Panc1 (cell line): ENCODE measurements around the gene SSTR1. TPM values are rescaled to one million over a fixed set of nuclear protein-coding genes. Genes with fewer than 3 reads are reported as not detected.

Experiments
- ATAC-seq: fragments of 200-7000 bp; cut with Tn5 transposase; 2 replicates; pipeline ENCODE4 v1.9.1; 2020; ENCODE audit warnings: mild to moderate bottlenecking, moderate library complexity
- BruUV-seq: library from RNA; stranded (reverse); fragments of 400-500 nt; replicated peaks from 2 replicates; lab custom pipeline; 2021; lab: Mats Ljungman, UMichigan
- CTCF ChIA-PET: fragments of 300-600 bp; sonication (Branson Sonifier 250); formaldehyde crosslinking; loops from one replicate; lab custom pipeline; 2022; ENCODE audit warnings: antibody characterized with exemption; lab: Charles Lee
- POLR2A ChIA-PET: fragments of 300-600 bp; sonication (Branson Sonifier 250); formaldehyde crosslinking; loops from one replicate; lab custom pipeline; 2022; ENCODE audit warnings: antibody characterized with exemption; lab: Charles Lee
- DNase-seq: peaks from one replicate; pipeline ENCODE4 v3.0.0-alpha.2; 2010; ENCODE audit warnings: low read depth, low spot score
- H3K27ac ChIP-seq: 2 replicates; pipeline ENCODE4 v1.5.1; 2011; ENCODE audit warnings: mild to moderate bottlenecking, low read length, inconsistent platforms
- H3K27me3 ChIP-seq: fragments of 200-500 bp; sonication (Bioruptor generic); 2 replicates; pipeline ENCODE4 v1.6.0; 2014; ENCODE audit warnings: low read length, inconsistent platforms; ENCODE audit not compliant: control insufficient read depth, insufficient read depth
- H3K36me3 ChIP-seq: fragments of 200-500 bp; sonication (Bioruptor generic); 2 replicates; pipeline ENCODE4 v1.5.1; 2014; ENCODE audit warnings: inconsistent platforms, mild to moderate bottlenecking, low read length, moderate library complexity; ENCODE audit not compliant: control insufficient read depth, insufficient read depth
- H3K4me1 ChIP-seq: 2 replicates; pipeline ENCODE4 v1.5.1; 2011; ENCODE audit warnings: inconsistent platforms, mild to moderate bottlenecking, low read length, moderate library complexity; ENCODE audit not compliant: control insufficient read depth, insufficient read depth
- H3K4me3 ChIP-seq, 2 experiments: 2 replicates each; pipeline ENCODE4 v1.5.1; 2011 to 2012; ENCODE audit warnings: low read depth in 2 of 2, low read length in 2 of 2, mild to moderate bottlenecking in 2 of 2, inconsistent platforms in 1 of 2, moderate library complexity in 1 of 2
- H3K9me3 ChIP-seq: fragments of 200-500 bp; sonication (Bioruptor generic); 2 replicates; pipeline ENCODE4 v1.5.1; 2014; ENCODE audit warnings: low read depth, mild to moderate bottlenecking, inconsistent platforms, low read length, moderate library complexity; ENCODE audit not compliant: control insufficient read depth, insufficient read depth
- CTCF ChIP-seq: fragments of 450-650 bp; IDR thresholded peaks from 2 replicates; pipeline ENCODE4 v1.5.1; 2017; ENCODE audit warnings: mild to moderate bottlenecking
- POLR2AphosphoS5 ChIP-seq: IDR thresholded peaks from 2 replicates; pipeline ENCODE4 v1.6.1; 2012; ENCODE audit warnings: mild to moderate bottlenecking, low read depth, low read length, moderate library complexity
- REST ChIP-seq, 2 experiments: IDR thresholded peaks; 2 replicates each; pipeline ENCODE4 v1.6.1; 2011 to 2012; ENCODE audit warnings: low read depth in 2 of 2, control low read depth in 1 of 2, low read length in 1 of 2, mild to moderate bottlenecking in 1 of 2, moderate library complexity in 1 of 2; ENCODE audit not compliant: insufficient read depth in 1 of 2
- SIN3A ChIP-seq: IDR thresholded peaks from 2 replicates; pipeline ENCODE4 v1.6.1; 2012; ENCODE audit warnings: low read depth, mild to moderate bottlenecking, low read length, moderate library complexity, borderline replicate concordance; ENCODE audit not compliant: insufficient read depth
- TCF7L2 ChIP-seq: IDR thresholded peaks from 2 replicates; pipeline ENCODE4 v1.6.1; 2011; ENCODE audit warnings: mild to moderate bottlenecking, low read depth, low read length, inconsistent platforms
- in situ Hi-C: cut with HindIII; loops from 2 replicates; pipeline ENCODE4 v1.10.0; 2016; ENCODE audit warnings: low sequenced_read_pairs, low pct_unique_long_range_greater_than_20kb
- intact Hi-C: fragments of 100-400 bp; cut with micrococcal nuclease; formaldehyde crosslinking; loops from one replicate; pipeline ENCODE4 v1.10.0; 2022; ENCODE audit not compliant: unreplicated experiment
- total RNA-seq: library from RNA; stranded (reverse); gene quantifications from one replicate; pipeline ENCODE4 v1.2.1, GENCODE V29; 2021; ENCODE audit not compliant: unreplicated experiment

The SSTR1 gene
- total RNA-seq, 1 experiment from 2014 or later, result not detected

- no peak overlapping the region for H3K4me3 ChIP-seq
- ATAC-seq, result no peak
- in situ Hi-C loops, result no loop called here
- BruUV-seq, result no TSS peak
- peaks cover 17% of the 10 kb centered on the region for H3K27me3 ChIP-seq
- no peak overlapping the region for H3K27ac ChIP-seq
- CTCF ChIA-PET, result no interaction called here
- POLR2A ChIA-PET, result no interaction called here
- TF ChIP-seq SIN3A, result no peak
- TF ChIP-seq TCF7L2, result no peak
- no peak for TF ChIP-seq POLR2AphosphoS5
- TF ChIP-seq REST (IDR thresholded peaks at IDR 0.05; ENCODE audit: insufficient read depth in 1 of 2, low read depth in 2 of 2, low read length in 1 of 2), result no peak
- no peak for TF ChIP-seq CTCF
- H3K9me3 ChIP-seq, result no peaks in the 10 kb centered on the region
- no peaks in the 10 kb centered on the region for H3K36me3 ChIP-seq
- intact Hi-C loops, result loop anchor here (10.0 kb wide), 1 partner anchor 303 kb away; no protein-coding TSS in a partner anchor
- DNase-seq, result no peak
- H3K4me1 ChIP-seq, result no peaks in the 10 kb centered on the region
These were observed 348 bp upstream of the SSTR1 start for GRCh38 chr14:38207377-38207735.

- H3K27me3 ChIP-seq, result peaks cover 17% of the 10 kb centered on the region
- H3K4me1 ChIP-seq, result no peaks in the 10 kb centered on the region
- H3K9me3 ChIP-seq, result no peaks in the 10 kb centered on the region
- ChIA-PET CTCF (interaction anchor here (0.5 kb wide), 1 partner anchor 86 kb away, joined by 3 read pairs; no protein-coding TSS in a partner anchor), POLR2A (no interaction called here)
- DNase-seq (no peak), ATAC-seq (peak; percentile 58)
- in situ Hi-C loops (no loop called here), intact Hi-C loops (loop anchor here (10.0 kb wide), 1 partner anchor 304 kb away; no protein-coding TSS in a partner anchor)
- no peak overlapping the region for H3K27ac ChIP-seq
- H3K4me3 ChIP-seq, result no peak overlapping the region
- TF ChIP-seq CTCF (no peak), POLR2AphosphoS5 (no peak), SIN3A (no peak), TCF7L2 (no peak), REST (IDR thresholded peaks at IDR 0.05; ENCODE audit: insufficient read depth in 1 of 2, low read depth in 2 of 2, low read length in 1 of 2) (no peak)
- no TSS peak for BruUV-seq
- no peaks in the 10 kb centered on the region; the same call in 1 of the 2 replicates for H3K36me3 ChIP-seq
These were observed 1.2 kb downstream of the SSTR1 start for GRCh38 chr14:38208618-38209562.
